Hepatocyte (in vitro differentiated cells): ENCODE data around the gene STS. TPM values are rescaled to one million over a fixed set of nuclear protein-coding genes. Genes with fewer than 3 reads are reported as not detected.

Source experiments
- DNase-seq: peaks from one replicate; pipeline ENCODE4 v3.0.0-alpha.2; 2016; ENCODE audit warnings: low spot score
- H2AFZ ChIP-seq: fragments of 200-600 bp; sonication (generic); 2 replicates; pipeline ENCODE4 v1.6.0; 2016; ENCODE audit warnings: antibody characterized with exemption, mild to moderate bottlenecking
- H3K27ac ChIP-seq: fragments of 200-600 bp; sonication (generic); 2 replicates; pipeline ENCODE4 v1.5.1; 2016; ENCODE audit warnings: mild to moderate bottlenecking
- H3K27me3 ChIP-seq: fragments of 200-600 bp; sonication (generic); 2 replicates; pipeline ENCODE4 v1.6.1; 2016
- H3K36me3 ChIP-seq: fragments of 200-600 bp; sonication (generic); replicated peaks from 2 replicates; pipeline ENCODE4 v1.5.1; 2016; ENCODE audit warnings: low read depth; ENCODE audit not compliant: insufficient read depth
- H3K4me1 ChIP-seq: fragments of 200-600 bp; sonication (generic); 2 replicates; pipeline ENCODE4 v1.5.1; 2016; ENCODE audit warnings: mild to moderate bottlenecking, moderate library complexity; ENCODE audit not compliant: insufficient read depth
- H3K4me2 ChIP-seq: fragments of 200-600 bp; sonication (generic); 2 replicates; pipeline ENCODE4 v1.6.0; 2016
- H3K4me3 ChIP-seq: fragments of 200-600 bp; sonication (generic); 2 replicates; pipeline ENCODE4 v1.5.1; 2016; ENCODE audit warnings: mild to moderate bottlenecking
- H3K79me2 ChIP-seq: fragments of 200-600 bp; sonication (generic); 2 replicates; pipeline ENCODE4 v1.6.0; 2017; ENCODE audit warnings: mild to moderate bottlenecking
- H3K9me2 ChIP-seq: fragments of 200-600 bp; sonication (generic); replicated peaks from 2 replicates; pipeline ENCODE4 v1.6.0; 2017; ENCODE audit warnings: mild to moderate bottlenecking; ENCODE audit not compliant: insufficient read depth
- H3K9me3 ChIP-seq: fragments of 200-600 bp; sonication (generic); 2 replicates; pipeline ENCODE4 v1.5.1; 2016; ENCODE audit warnings: low read depth, mild to moderate bottlenecking
- H4K20me1 ChIP-seq: fragments of 200-600 bp; sonication (generic); 2 replicates; pipeline ENCODE4 v1.6.0; 2016; ENCODE audit warnings: mild to moderate bottlenecking; ENCODE audit not compliant: insufficient read depth, poor library complexity, severe bottlenecking
- EZH2 ChIP-seq: fragments of 200-600 bp; sonication (generic); IDR thresholded peaks from 2 replicates; pipeline ENCODE4 v1.6.1; 2016; ENCODE audit warnings: antibody characterized with exemption, mild to moderate bottlenecking, borderline replicate concordance
- EZH2phosphoT487 ChIP-seq: fragments of 200-600 bp; sonication (generic); IDR thresholded peaks from one replicate; pipeline ENCODE4 v1.6.1; 2018; ENCODE audit warnings: antibody characterized with exemption, mild to moderate bottlenecking, low read depth, moderate library complexity; ENCODE audit not compliant: unreplicated experiment, severe bottlenecking
- WGBS: methylation state at CpG from one replicate; pipeline ENCODE4 v1.1.6; 2016; ENCODE audit warnings: low lambda C conversion rate; ENCODE audit errors: missing lambda C conversion rate; 5-methylcytosine and 5-hydroxymethylcytosine counted together
- polyA plus RNA-seq: library from polyadenylated mRNA; unstranded; fragments of >200 nt; fragmentation: Nextera tagmentation; extraction: Ambion mirVana; gene quantifications from 2 replicates; pipeline ENCODE4 v1.2.1, GENCODE V29; 2016
- total RNA-seq: library from RNA; depleted of rRNA; stranded (reverse); fragments of >200 nt; gene quantifications from 2 replicates; pipeline ENCODE4 v1.2.3, GENCODE V29; 2014
- TF ChIP-seq, protein P1 (sequence below): fragments of 200-600 bp; sonication (generic); IDR thresholded peaks from 2 replicates; pipeline ENCODE4 v1.5.1; 2016; ENCODE audit warnings: antibody characterized with exemption, mild to moderate bottlenecking; ENCODE audit not compliant: poor library complexity

The STS gene
- total and polyA plus RNA-seq, 2 experiments from 2014 or later = 4.4 to 6.5 TPM

DNA sequence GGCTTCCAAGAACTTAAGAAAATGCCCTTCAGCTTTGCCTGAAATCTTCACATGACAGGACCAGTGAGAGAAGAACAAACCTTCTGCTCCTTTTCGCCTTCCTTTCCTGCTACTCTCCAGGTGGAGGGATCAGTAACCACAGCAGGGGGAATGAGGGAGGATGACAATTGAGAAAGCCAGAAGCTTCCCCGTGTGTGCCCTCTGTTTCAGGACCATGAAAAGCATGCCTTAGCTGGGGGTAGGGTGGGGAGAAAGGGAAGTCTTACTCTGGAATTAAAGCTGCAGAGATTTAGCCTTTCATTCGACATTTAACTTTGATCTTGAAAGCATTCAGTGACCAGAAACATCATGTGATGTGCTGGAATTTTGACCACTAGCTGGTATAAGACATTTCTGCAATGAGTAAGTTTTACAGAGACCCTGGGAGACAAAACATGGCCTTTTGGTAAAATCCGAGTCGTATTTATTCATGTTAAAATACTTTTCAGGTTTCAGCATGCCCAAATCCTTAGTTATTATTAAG is 11.0 kb downstream of the STS start:
- Histone ChIP-seq H3K9me3 (no peaks in the 10 kb centered on the region), H3K36me3 (no peaks in the 10 kb centered on the region), H4K20me1 (no peaks in the 10 kb centered on the region), H3K9me2 (no peaks in the 10 kb centered on the region), H2AFZ (no peak overlapping the region), H3K4me1 (no peaks in the 10 kb centered on the region), H3K27me3 (no peaks in the 10 kb centered on the region), H3K4me2 (no peak overlapping the region), H3K4me3 (no peak overlapping the region), H3K79me2 (no peaks in the 10 kb centered on the region), H3K27ac (no peak overlapping the region)
- 58% methylated on average over 5 of the region's 5 CpGs for WGBS
- TF ChIP-seq EZH2phosphoT487 (no peak), EZH2 (no peak)
- TF ChIP-seq, protein P1, sequence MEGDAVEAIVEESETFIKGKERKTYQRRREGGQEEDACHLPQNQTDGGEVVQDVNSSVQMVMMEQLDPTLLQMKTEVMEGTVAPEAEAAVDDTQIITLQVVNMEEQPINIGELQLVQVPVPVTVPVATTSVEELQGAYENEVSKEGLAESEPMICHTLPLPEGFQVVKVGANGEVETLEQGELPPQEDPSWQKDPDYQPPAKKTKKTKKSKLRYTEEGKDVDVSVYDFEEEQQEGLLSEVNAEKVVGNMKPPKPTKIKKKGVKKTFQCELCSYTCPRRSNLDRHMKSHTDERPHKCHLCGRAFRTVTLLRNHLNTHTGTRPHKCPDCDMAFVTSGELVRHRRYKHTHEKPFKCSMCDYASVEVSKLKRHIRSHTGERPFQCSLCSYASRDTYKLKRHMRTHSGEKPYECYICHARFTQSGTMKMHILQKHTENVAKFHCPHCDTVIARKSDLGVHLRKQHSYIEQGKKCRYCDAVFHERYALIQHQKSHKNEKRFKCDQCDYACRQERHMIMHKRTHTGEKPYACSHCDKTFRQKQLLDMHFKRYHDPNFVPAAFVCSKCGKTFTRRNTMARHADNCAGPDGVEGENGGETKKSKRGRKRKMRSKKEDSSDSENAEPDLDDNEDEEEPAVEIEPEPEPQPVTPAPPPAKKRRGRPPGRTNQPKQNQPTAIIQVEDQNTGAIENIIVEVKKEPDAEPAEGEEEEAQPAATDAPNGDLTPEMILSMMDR = no peak
- no peak for DNase-seq

DNA sequence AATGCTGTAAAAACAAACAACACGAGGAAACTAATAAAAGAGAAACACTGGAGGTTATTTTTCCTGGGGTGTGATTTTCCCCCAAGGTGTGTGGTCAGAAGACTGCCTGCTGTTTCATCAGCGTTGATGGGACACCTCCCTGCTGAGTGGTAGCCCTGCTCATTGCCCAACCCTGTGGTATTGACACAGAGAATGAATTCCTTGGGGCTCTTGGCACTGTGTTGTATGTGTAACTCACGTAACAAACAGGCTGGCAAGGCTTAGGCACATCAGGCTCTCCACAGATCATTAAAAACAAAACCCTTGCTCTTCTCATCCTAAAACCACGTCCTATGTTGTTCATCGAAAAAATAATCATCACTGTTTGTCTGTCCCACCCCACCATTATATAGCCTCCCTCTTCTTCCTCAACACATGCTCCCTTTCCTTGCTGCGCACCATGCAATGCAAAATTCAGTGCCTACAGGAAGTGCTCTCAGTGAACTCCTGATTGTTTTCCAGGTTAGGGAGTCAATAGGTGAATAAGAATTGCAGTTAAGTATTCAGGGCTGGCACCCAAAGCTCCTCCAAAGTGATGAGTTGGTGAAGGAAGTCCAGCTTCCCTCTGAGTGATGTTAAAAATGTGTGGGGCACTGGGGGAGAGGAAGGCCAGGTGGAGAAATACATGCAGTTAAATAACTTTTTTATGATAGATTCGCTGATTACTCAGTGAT is 11.8 kb downstream of the STS start:
- Histone ChIP-seq H3K4me3 (no peak overlapping the region), H3K4me1 (no peaks in the 10 kb centered on the region), H4K20me1 (no peaks in the 10 kb centered on the region), H3K36me3 (no peaks in the 10 kb centered on the region), H3K4me2 (no peak overlapping the region), H3K27ac (no peak overlapping the region), H3K79me2 (no peaks in the 10 kb centered on the region), H3K9me2 (no peaks in the 10 kb centered on the region), H3K9me3 (no peaks in the 10 kb centered on the region), H2AFZ (no peak overlapping the region), H3K27me3 (no peaks in the 10 kb centered on the region)
- no peak for DNase-seq
- WGBS = 58% methylated on average over 7 of the region's 7 CpGs
- TF ChIP-seq EZH2phosphoT487 = no peak
- no peak for TF ChIP-seq EZH2
- TF ChIP-seq, protein P1 = no peak

DNA sequence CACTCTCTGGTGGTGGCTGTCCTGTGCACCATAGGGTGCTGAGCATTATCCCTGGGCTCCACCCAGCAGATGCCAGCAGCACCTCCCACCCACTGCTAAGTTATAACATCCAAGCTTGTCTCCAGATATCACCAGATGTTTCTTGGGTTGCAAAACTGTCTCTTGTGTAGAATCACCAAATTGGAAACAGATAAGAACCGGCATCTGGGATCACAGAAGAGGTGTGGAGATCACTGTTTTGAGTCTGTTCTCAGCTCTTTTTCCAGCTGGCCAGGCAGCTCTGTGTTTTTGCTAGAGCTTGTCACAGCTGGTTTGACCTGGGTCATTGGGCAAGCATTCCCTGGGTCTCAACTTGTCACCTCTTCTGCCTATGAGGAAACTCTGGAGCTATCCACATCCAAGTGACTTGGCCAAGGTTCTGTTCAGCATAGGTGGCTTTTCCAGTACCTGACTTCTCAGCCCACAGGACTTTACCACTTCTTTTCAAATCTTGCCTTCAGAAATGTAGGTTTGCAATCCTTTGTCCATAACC is 15.7 kb downstream of the STS start:
- WGBS = 67% methylated on average over 1 of the region's 1 CpG
- no peak for TF ChIP-seq EZH2

DNA sequence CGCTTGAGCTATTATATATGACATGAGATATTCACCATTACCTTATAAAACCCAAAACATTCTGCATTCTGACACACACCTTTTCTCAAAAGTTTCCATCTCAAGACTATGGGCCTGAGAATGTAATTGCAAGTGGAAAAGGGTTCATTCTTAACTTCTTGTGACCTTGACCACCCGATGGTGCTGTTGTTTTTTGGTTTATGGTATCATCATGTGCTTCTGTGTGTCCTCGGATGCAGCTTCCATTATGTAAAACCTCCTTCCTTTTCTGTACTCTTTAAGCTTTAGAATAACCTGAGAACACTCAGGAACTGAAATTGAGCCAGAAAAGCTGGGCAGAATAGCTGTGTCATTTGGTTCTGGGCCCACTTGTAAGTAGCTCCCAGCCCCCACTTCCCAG is 16.7 kb downstream of the STS start:
- Histone ChIP-seq H3K36me3 (no peaks in the 10 kb centered on the region), H3K79me2 (no peaks in the 10 kb centered on the region), H3K27ac (no peak overlapping the region), H4K20me1 (no peaks in the 10 kb centered on the region), H3K9me2 (no peaks in the 10 kb centered on the region), H3K9me3 (no peaks in the 10 kb centered on the region), H3K4me1 (no peaks in the 10 kb centered on the region), H2AFZ (no peak overlapping the region), H3K27me3 (no peaks in the 10 kb centered on the region), H3K4me3 (no peak overlapping the region), H3K4me2 (no peak overlapping the region)
- 61% methylated on average over 3 of the region's 3 CpGs for WGBS
- TF ChIP-seq EZH2phosphoT487 (no peak), EZH2 (no peak)
- TF ChIP-seq, protein P1 = no peak
- no peak for DNase-seq

More for the DNA sequence above, 15.7 kb downstream of the STS start:
- no peaks in the 10 kb centered on the region for H3K4me1 ChIP-seq
- H4K20me1 ChIP-seq = no peaks in the 10 kb centered on the region
- no peak overlapping the region for H2AFZ ChIP-seq
- no peak overlapping the region for H3K27ac ChIP-seq
- H3K36me3 ChIP-seq = no peaks in the 10 kb centered on the region
- H3K79me2 ChIP-seq = no peaks in the 10 kb centered on the region
- no peak for DNase-seq
- no peaks in the 10 kb centered on the region for H3K9me3 ChIP-seq
- no peak overlapping the region for H3K4me3 ChIP-seq
- no peak overlapping the region for H3K4me2 ChIP-seq
- no peaks in the 10 kb centered on the region for H3K9me2 ChIP-seq
- H3K27me3 ChIP-seq = no peaks in the 10 kb centered on the region
